Astrocyte (in vitro differentiated cells and primary cell): ENCODE results near the gene RBM24.

Experiments used
- CTCF ChIP-seq: IDR thresholded peaks from 2 replicates; pipeline ENCODE4 v1.5.1; 2011; ENCODE audit warnings: low read depth, mild to moderate bottlenecking, inconsistent platforms, low read length, moderate library complexity; ENCODE audit not compliant: insufficient read depth
- EZH2 ChIP-seq: IDR thresholded peaks from 2 replicates; pipeline ENCODE4 v1.6.1; 2012; ENCODE audit warnings: mild to moderate bottlenecking, low read length, inconsistent platforms; ENCODE audit not compliant: insufficient read depth

GRCh38 chr6:17280552-17281090, 540 bp upstream of the RBM24 start:
- TF ChIP-seq CTCF (no peak), EZH2 (no peak)
